Hepatocyte (in vitro differentiated cells): ENCODE data around the gene UBE2E2.

Experiments used
- EZH2 ChIP-seq: fragments of 200-600 bp; sonication (generic); IDR thresholded peaks from 2 replicates; pipeline ENCODE4 v1.6.1; 2016; ENCODE audit warnings: antibody characterized with exemption, mild to moderate bottlenecking, borderline replicate concordance
- EZH2phosphoT487 ChIP-seq: fragments of 200-600 bp; sonication (generic); IDR thresholded peaks from one replicate; pipeline ENCODE4 v1.6.1; 2018; ENCODE audit warnings: antibody characterized with exemption, mild to moderate bottlenecking, low read depth, moderate library complexity; ENCODE audit not compliant: unreplicated experiment, severe bottlenecking

- no peak for TF ChIP-seq EZH2
- TF ChIP-seq EZH2phosphoT487, result no peak
These were observed 36.9 kb upstream of the UBE2E2 start for GRCh38 chr3:23166276-23166675.
